B cell (primary cell): Measurements from ENCODE around the gene PDZRN3. TPM values are rescaled to one million over a fixed set of nuclear protein-coding genes. Genes with fewer than 3 reads are reported as not detected.

Experiments used
- ATAC-seq: fragments of 200-7000 bp; cut with Tn5 transposase; one replicate; pipeline ENCODE4 v1.10.0; 2021; ENCODE audit warnings: low read depth, mild to moderate bottlenecking, moderate number of reproducible peaks, moderate library complexity
- CTCF ChIA-PET: fragments of 350-600 bp; sonication (Branson Sonifier 250); formaldehyde crosslinking; loops from one replicate; lab custom pipeline; 2021; ENCODE audit warnings: antibody characterized with exemption, inconsistent platforms; lab: Charles Lee
- POLR2A ChIA-PET: fragments of 350-600 bp; sonication (Branson Sonifier 250); formaldehyde crosslinking; loops from one replicate; lab custom pipeline; 2021; ENCODE audit warnings: antibody characterized with exemption; lab: Charles Lee
- DNase-seq: peaks from one replicate; pipeline ENCODE4 v3.0.0; 2013
- H2AFZ ChIP-seq: 2 replicates; pipeline ENCODE4 v1.6.1; 2012; ENCODE audit warnings: mild to moderate bottlenecking, low read depth, low read length; ENCODE audit not compliant: insufficient read depth, poor library complexity, severe bottlenecking
- H3K27ac ChIP-seq, 2 donors: 1 replicate in 1 of 2; 2 replicates in 1 of 2; pipeline ENCODE4 v1.5.1; 2012 to 2013; ENCODE audit warnings: low read length in 2 of 2, mild to moderate bottlenecking in 2 of 2, moderate library complexity in 1 of 2
- H3K27me3 ChIP-seq, 4 experiments: fragments of 200-600 bp in 1 of 4; sonication (generic) in 1 of 4; replicated peaks in 1 of 4; 1 replicate in 2 of 4; 2 replicates in 2 of 4; pipeline versions ENCODE4 v1.6.1 to v1.7.0; 2013 to 2016; ENCODE audit warnings: low read length in 3 of 4, mild to moderate bottlenecking in 2 of 4, mixed read lengths in 1 of 4, moderate library complexity in 1 of 4; ENCODE audit not compliant: insufficient read depth in 4 of 4, control insufficient read depth in 3 of 4; ENCODE audit errors: control extremely low read depth in 1 of 4
- H3K36me3 ChIP-seq, 2 experiments: replicated peaks in 1 of 2; 1 replicate in 1 of 2; 2 replicates in 1 of 2; pipeline versions ENCODE4 v1.6.1 to v1.7.1; 2013; ENCODE audit warnings: low read length in 1 of 2; ENCODE audit not compliant: insufficient read depth in 2 of 2, control insufficient read depth in 1 of 2; ENCODE audit errors: control extremely low read depth in 1 of 2, extremely low read depth in 1 of 2
- H3K4me1 ChIP-seq, 2 donors: fragments of 200-600 bp in 1 of 2; sonication (generic) in 1 of 2; 1 replicate in 1 of 2; 2 replicates in 1 of 2; pipeline versions ENCODE4 v1.5.1 to v1.6.1; 2013 to 2017; ENCODE audit warnings: low read length in 2 of 2; ENCODE audit not compliant: control insufficient read depth in 2 of 2, insufficient read depth in 2 of 2
- H3K4me2 ChIP-seq: replicated peaks from 2 replicates; pipeline ENCODE3; 2012; ENCODE audit warnings: mild to moderate bottlenecking, low read depth, low read length; ENCODE audit not compliant: poor library complexity, severe bottlenecking
- H3K4me3 ChIP-seq, 5 experiments: fragments of 200-600 bp in 1 of 5; sonication (generic) in 1 of 5; 1 replicate in 3 of 5; 2 replicates in 2 of 5; pipeline versions ENCODE4 v1.5.1 to v1.7.0; 2011 to 2016; ENCODE audit warnings: low read length in 4 of 5, mild to moderate bottlenecking in 4 of 5, low read depth in 2 of 5, control low read depth in 1 of 5, moderate library complexity in 1 of 5; ENCODE audit not compliant: insufficient read depth in 1 of 5; ENCODE audit errors: control extremely low read depth in 1 of 5, extremely low read depth in 1 of 5
- H3K79me2 ChIP-seq: fragments of 200-600 bp; sonication (generic); one replicate; pipeline ENCODE4 v1.6.0; 2016; ENCODE audit warnings: low read length; ENCODE audit not compliant: control insufficient read depth, insufficient read depth
- H3K9ac ChIP-seq: fragments of 200-600 bp; sonication (generic); 2 replicates; pipeline ENCODE4 v1.6.1; 2017; ENCODE audit warnings: mild to moderate bottlenecking, low read length, moderate library complexity
- H3K9me3 ChIP-seq, 3 donors: one replicate each; pipeline versions ENCODE4 v1.6.1 to v1.7.1; 2013; ENCODE audit warnings: low read length in 2 of 3; ENCODE audit not compliant: control insufficient read depth in 2 of 3, insufficient read depth in 1 of 3; ENCODE audit errors: control extremely low read depth in 1 of 3
- H4K20me1 ChIP-seq: 2 replicates; pipeline ENCODE4 v1.6.0; 2012; ENCODE audit warnings: mild to moderate bottlenecking, low read length; ENCODE audit not compliant: insufficient read depth, control insufficient read depth, poor library complexity, severe bottlenecking
- H3K27ac Mint-ChIP-seq: one replicate; pipeline ENCODE4 v1.8.0; 2021; ENCODE audit warnings: mixed read lengths
- H3K27me3 Mint-ChIP-seq: one replicate; pipeline ENCODE4 v1.8.0; 2021; ENCODE audit warnings: mixed read lengths
- H3K4me1 Mint-ChIP-seq: one replicate; pipeline ENCODE4 v1.8.0; 2021; ENCODE audit warnings: mixed read lengths
- H3K4me3 Mint-ChIP-seq: one replicate; pipeline ENCODE4 v1.8.0; 2021; ENCODE audit warnings: mixed read lengths
- H3K9me3 Mint-ChIP-seq: one replicate; pipeline ENCODE4 v1.8.0; 2022; ENCODE audit warnings: mixed read lengths; ENCODE audit not compliant: insufficient read depth
- CTCF ChIP-seq: fragments of 200-600 bp; IDR thresholded peaks from one replicate; pipeline ENCODE4 v1.8.0; 2022; ENCODE audit warnings: antibody characterized with exemption, mild to moderate bottlenecking
- EZH2 ChIP-seq: IDR thresholded peaks from 2 replicates; pipeline ENCODE4 v1.6.1; 2012; ENCODE audit warnings: borderline replicate concordance, low read depth, mild to moderate bottlenecking, moderate library complexity, low read length; ENCODE audit not compliant: insufficient read depth, poor library complexity, severe bottlenecking
- WGBS: methylation state at CpG from one replicate; pipeline ENCODE4 v1.1.5; 2013; ENCODE audit warnings: missing lambda C conversion rate; ENCODE audit not compliant: insufficient coverage; 5-methylcytosine and 5-hydroxymethylcytosine counted together
- intact Hi-C: fragments of 100-400 bp; cut with micrococcal nuclease; formaldehyde crosslinking; loops from one replicate; pipeline ENCODE4 v1.10.0; 2022
- polyA plus RNA-seq: library from polyadenylated mRNA; depleted of rRNA; stranded (reverse); fragments of >200 nt; gene quantifications from 2 replicates; pipeline ENCODE4 v1.2.3, GENCODE V29; 2012
- total RNA-seq, 2 donors: library from RNA; stranded (reverse); fragments of 120-200 nt in 1 of 2; gene quantifications; 1 replicate in 1 of 2; 2 replicates in 1 of 2; pipeline versions ENCODE4 v1.2.3 to v1.2.4, GENCODE V29; 2013 to 2022

PDZRN3 gene
- total and polyA plus RNA-seq, 2 donors (not counting 1 experiment from before 2014, with no cell fraction given) = not detected

- H3K9ac ChIP-seq = no peak overlapping the region
- H3K9me3 Mint-ChIP-seq = no peaks in the 10 kb centered on the region
- ChIA-PET CTCF (no interaction called here), POLR2A (no interaction called here)
- ATAC-seq (no peak), DNase-seq (no peak)
- intact Hi-C loops = no loop called here
- no peaks in the 10 kb centered on the region for H3K4me1 Mint-ChIP-seq
- no peaks in the 10 kb centered on the region for H3K4me1 ChIP-seq
- H3K79me2 ChIP-seq = no peaks in the 10 kb centered on the region
- H3K27me3 Mint-ChIP-seq = peaks cover 9% of the 10 kb centered on the region
- no peaks in the 10 kb centered on the region for H3K9me3 ChIP-seq
- no peak overlapping the region for H3K4me2 ChIP-seq
- H2AFZ ChIP-seq = no peak overlapping the region
- H3K36me3 ChIP-seq = no peaks in the 10 kb centered on the region
- H3K4me3 ChIP-seq = no peak overlapping the region
- no peak for TF ChIP-seq CTCF
- TF ChIP-seq EZH2 = no peak
- no peaks in the 10 kb centered on the region for H4K20me1 ChIP-seq
- no CpG with 5 or more reads among the region's 3 CpGs for WGBS
- H3K27ac Mint-ChIP-seq = no peak overlapping the region
- no peak overlapping the region for H3K4me3 Mint-ChIP-seq
- H3K27me3 ChIP-seq = no peaks in the 10 kb centered on the region
- no peak overlapping the region for H3K27ac ChIP-seq
Observed at GRCh38 chr3:73542136-73542535, 82.6 kb downstream of the PDZRN3 start.

- H3K36me3 ChIP-seq = no peaks in the 10 kb centered on the region
- H3K4me1 ChIP-seq = no peaks in the 10 kb centered on the region
- no peaks in the 10 kb centered on the region for H4K20me1 ChIP-seq
- DNase-seq = no peak
- H3K27ac ChIP-seq = no peak overlapping the region
- TF ChIP-seq CTCF (no peak), EZH2 (no peak)
- no peak overlapping the region for H3K4me3 Mint-ChIP-seq
- no CpG with 5 or more reads among the region's 1 CpG for WGBS
- no peaks in the 10 kb centered on the region for H3K4me1 Mint-ChIP-seq
- no peaks in the 10 kb centered on the region for H3K79me2 ChIP-seq
- no peak overlapping the region for H3K9ac ChIP-seq
- no peak overlapping the region for H2AFZ ChIP-seq
- intact Hi-C loops = no loop called here
- no peaks in the 10 kb centered on the region for H3K9me3 Mint-ChIP-seq
- no peak overlapping the region for H3K27ac Mint-ChIP-seq
- no peaks in the 10 kb centered on the region for H3K9me3 ChIP-seq
- H3K27me3 ChIP-seq = no peaks in the 10 kb centered on the region
- POLR2A ChIA-PET = no interaction called here
- peaks cover 9% of the 10 kb centered on the region for H3K27me3 Mint-ChIP-seq
- H3K4me3 ChIP-seq = no peak overlapping the region
- ATAC-seq = no peak
- no peak overlapping the region for H3K4me2 ChIP-seq
- CTCF ChIA-PET = no interaction called here
Observed at GRCh38 chr3:73540969-73541740, 83.6 kb downstream of the PDZRN3 start.
